ENCODE data around the gene PKDCC.

PKDCC gene

DNA sequence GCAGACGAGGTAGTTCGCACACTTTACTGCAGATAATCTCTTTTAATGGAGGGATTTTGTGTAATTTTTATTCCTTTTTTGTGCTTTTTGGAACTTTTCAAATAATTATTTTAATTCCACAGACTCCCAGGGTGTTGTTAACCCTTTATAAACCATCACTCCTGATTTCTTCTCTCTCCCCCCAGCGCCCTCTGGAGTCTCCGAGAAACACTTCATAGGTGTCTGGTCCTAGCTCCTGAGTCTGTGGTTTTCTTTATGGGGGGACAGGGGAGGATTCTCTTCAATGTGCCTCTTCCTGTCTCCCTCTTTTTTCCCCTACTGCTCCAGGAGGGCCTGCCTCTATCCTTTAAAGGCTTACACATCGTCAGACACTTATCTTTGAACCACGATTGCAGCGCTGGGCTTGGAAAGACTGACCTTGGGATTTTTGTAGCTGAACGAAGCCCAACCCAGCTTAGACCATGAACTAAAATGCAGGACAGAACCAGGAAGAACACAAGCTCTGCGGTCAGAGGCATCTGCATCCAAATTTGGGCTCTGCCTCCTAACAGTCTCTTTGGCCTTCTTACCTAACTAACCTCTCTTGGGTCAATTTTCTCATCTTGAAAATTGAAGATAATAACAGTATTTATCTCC, 7.1 kb upstream of the PKDCC start:
- no peak overlapping the region for H3K27ac ChIP-seq
- TF ChIP-seq, protein P1, sequence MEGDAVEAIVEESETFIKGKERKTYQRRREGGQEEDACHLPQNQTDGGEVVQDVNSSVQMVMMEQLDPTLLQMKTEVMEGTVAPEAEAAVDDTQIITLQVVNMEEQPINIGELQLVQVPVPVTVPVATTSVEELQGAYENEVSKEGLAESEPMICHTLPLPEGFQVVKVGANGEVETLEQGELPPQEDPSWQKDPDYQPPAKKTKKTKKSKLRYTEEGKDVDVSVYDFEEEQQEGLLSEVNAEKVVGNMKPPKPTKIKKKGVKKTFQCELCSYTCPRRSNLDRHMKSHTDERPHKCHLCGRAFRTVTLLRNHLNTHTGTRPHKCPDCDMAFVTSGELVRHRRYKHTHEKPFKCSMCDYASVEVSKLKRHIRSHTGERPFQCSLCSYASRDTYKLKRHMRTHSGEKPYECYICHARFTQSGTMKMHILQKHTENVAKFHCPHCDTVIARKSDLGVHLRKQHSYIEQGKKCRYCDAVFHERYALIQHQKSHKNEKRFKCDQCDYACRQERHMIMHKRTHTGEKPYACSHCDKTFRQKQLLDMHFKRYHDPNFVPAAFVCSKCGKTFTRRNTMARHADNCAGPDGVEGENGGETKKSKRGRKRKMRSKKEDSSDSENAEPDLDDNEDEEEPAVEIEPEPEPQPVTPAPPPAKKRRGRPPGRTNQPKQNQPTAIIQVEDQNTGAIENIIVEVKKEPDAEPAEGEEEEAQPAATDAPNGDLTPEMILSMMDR (conservative IDR thresholded peaks at IDR 0.05), result no peak

DNA sequence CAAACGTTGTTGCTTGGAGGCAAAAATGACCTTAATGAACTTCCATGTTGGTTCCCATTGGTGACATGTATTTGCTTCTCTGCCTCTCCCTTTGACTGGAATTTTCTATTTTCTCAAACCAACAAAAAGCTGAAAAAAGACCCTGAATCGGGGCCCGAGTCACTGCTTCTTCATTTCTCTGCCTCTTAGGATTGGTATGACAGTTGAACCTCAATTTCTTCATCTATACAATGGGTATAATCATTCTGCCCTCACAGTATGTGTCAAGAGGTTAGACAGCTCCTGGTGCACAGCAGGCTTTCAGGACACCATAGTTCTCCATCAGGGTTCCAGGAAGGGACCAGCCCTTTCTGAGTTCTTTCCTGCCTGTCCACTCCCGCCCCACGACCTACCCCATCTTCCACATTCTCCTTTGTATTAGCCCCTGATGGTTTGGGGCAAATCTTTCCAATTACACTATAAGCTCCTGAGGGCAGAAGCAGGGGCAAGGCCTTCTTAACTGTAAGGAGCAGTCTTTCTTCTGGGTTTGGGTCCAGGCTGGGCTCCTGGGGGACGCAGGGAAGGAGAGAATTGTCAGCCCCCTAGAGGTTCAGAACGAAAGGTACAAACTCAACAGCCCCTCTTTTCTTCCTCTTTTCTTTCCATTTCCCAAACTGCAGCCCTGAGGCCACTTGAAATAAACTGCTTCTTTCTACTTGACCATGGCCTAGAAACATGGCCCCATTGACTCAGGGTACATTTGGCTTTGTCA, 6.3 kb upstream of the PKDCC start:
- H3K27ac ChIP-seq, result no peak overlapping the region
- TF ChIP-seq, protein P1 (conservative IDR thresholded peaks at IDR 0.05), result no peak

DNA sequence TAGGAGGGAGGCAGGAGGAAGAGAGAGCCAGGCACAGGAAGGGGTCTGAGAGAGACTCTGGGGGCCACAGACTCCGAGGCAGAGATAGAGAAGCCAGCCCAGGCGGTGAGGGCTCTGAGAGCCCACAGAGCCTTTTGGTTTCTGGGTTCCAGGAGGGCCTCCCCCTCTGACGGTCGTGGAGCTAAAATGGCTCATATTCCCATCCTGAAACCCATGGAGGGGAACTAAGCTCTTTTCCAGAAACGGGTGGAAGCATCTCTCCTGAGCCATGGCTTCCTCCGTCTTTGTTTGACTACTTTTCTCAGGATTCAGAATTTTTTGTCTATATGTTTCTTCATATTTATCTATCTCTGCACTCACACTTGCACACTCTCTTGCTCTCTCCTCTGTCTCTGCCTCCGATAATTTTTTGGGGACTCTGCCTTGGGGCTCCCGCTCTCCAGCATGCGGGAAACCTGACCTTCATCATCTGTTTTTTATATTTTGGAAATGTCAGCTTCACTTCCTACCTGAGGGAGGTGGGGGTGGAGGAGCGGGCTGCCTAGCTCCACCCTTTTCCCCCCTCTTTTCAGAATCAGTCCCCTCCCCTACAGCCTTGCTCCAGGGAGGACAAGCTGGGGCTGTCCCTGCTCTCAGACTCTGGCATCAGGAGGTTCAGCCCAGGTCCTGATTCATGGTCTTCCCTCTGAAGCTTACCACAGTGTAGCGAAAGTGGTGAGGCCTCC, 5.0 kb upstream of the PKDCC start:
- TF ChIP-seq, protein P1 (conservative IDR thresholded peaks at IDR 0.05), result no peak
- no peak overlapping the region for H3K27ac ChIP-seq

DNA sequence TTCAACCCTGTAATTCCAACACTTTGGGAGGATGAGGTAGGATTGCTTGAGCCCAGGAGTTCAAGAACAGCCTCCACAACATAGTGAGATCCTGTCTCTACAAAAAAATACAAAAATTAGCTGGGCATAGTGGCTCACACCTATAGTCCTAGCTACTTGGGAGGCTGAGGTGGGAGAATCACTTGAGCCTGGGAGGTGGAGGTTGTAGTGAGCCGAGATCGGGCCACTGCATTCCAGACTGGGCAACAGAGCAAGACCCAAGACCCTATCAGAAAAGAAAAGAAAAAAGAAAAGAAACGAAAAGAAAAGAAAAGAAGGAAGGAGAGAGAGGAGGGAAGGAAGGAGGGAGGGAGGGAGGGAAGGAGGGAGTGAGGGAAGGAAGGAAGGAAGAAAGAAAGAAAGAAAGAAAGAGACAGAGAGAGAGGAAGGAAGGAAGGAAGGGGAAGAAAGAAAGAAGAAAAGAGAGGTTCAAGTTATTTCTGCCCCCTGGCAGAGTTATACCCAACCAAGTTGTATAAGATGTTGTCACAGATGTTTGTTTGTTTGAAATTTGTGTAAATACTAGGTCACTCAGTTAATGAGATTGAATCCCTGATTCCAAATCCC, 3.9 kb upstream of the PKDCC start:
- H3K27ac ChIP-seq, result no peak overlapping the region
- TF ChIP-seq, protein P1 (conservative IDR thresholded peaks at IDR 0.05), result no peak

DNA sequence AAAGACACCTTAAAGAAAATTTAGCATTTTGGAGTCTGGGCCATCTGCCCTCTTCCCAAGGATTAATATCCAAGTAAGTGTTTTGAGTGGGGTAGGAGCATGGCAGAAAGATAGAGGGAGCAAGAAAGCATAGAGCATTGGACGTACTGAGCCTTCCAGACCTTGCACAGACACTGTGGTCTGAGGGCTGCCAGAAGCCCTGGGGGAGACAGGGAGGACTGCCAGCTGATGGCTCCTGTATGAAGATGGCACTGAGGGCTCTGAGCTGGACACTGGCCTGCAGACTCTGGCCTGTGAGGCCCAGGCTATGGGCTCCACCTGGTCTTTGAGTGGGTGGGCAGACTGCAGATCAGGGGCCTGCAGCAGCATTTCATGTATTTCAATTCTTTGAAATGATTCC, 2.9 kb upstream of the PKDCC start:
- H3K27ac ChIP-seq, result peak overlapping the region; percentile 33; the same call in 1 of the 2 replicates
- TF ChIP-seq, protein P1 (conservative IDR thresholded peaks at IDR 0.05), result no peak

DNA sequence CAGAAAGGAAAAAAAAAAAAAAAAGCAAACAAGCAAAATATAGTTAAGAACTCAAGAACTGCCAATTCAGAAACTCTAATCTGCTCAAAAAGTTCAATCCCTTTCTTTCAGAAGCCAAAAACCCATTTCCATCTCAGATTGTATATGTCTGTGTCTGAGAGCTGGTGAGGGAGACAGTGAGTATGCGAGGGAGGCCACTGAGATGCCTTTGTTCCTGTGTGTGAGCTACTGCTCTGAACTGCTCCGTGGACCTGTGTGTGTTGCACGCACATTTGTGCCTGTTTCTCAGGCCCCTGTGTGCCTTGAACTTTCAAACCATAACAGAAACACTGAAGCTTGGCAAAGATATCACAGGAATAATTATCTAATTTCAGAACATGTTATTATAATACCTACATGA, 2.5 kb upstream of the PKDCC start:
- H3K27ac ChIP-seq, result peak overlapping the region; percentile 33
- TF ChIP-seq, protein P1 (conservative IDR thresholded peaks at IDR 0.05), result no peak

Measured in VCaP (cell line).